ENCODE data around the gene GLRA1. TPM values are rescaled to one million over a fixed set of nuclear protein-coding genes. Genes with fewer than 3 reads are reported as not detected.

The GLRA1 gene
- polyA plus RNA-seq, 1 donor, result 0.03 TPM

DNA sequence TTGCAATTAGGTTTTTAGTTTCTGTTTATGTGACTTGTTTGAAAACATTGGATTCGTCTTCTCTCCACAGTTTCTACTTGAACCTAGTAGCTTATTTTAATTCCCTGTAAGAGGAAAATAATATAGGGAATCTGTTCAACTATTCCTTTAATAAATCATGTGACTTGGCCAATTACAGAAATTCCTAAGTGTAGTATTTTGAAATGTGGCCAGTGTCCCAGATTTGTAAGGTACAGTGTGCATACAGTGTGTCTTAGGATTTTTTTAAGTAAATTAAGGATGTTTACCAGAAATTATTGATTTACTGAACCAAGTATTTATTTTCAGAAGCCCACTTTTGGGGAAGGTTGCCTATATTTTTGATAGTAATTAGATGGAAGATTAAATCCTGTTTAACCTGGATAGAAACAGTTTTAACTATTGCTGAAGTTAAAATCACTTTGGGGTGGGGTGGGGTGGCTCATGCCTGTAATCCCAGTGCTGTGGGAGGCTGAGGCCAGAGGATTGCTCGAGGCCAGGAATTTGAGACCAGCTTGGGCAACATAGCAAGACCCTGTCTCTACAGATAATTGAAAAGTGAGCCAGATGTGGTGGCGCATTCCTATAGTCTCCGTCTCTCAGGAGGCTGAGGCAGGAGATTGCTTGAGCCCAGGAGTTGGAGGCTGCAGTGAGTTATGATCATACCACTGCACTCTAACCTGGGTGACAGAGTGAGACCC, 116.0 kb downstream of the GLRA1 start:
- Histone ChIP-seq H3K4me1 (ENCODE audit: control insufficient read depth, insufficient read depth, low read length) (no peaks in the 10 kb centered on the region), H3K27ac (ENCODE audit: low read length) (no peak overlapping the region), H3K36me3 (ENCODE audit: control insufficient read depth, insufficient read depth, low read length) (peaks cover 63% of the 10 kb centered on the region), H3K4me3 (ENCODE audit: low read length) (no peak overlapping the region), H3K27me3 (ENCODE audit: control insufficient read depth, insufficient read depth, low read length) (no peaks in the 10 kb centered on the region), H3K9me3 (ENCODE audit: control insufficient read depth, low read depth, low read length) (no peaks in the 10 kb centered on the region)
- no CpG with 5 or more reads among the region's 4 CpGs for WGBS (ENCODE audit: insufficient coverage, low lambda C conversion rate)
- no peak for DNase-seq

DNA sequence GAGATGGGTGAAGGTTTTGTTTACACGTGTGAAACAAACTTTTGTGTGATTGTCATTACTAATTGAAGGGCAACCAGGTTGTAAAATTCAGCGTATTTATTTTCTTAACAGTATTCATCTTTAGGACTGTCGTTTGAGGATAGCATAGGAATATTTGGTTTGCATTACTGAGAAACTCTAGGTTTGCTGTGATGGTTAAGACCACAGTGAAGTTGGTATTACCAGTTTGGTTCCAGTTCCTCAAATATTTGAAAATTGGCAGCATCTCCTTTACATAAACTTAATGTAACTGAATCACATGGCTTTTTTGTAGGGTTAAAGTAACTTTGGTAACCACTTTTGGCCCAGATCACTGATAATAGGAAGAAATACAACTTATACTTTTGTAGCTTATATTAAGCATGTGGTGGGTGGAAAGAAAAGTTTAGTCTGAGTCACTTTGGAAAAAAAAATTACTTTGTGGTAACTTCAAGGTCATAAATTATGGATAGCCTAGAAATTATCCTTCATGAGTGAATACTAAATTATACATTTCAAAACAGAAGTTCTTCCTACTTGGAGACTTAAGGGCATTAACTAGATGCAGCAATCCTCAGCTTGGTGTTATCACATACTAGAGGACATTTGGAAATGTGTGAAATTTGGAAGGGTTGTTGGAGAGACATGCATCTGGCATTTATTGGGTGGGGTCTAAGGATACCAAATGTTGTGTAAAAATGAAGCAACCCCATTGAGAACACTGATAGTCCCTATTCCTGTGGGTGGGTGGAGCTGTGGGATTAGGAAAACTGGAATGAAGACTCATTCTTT, 119.0 kb downstream of the GLRA1 start:
- 80% methylated on average over 1 of the region's 3 CpGs for WGBS (ENCODE audit: insufficient coverage, low lambda C conversion rate)
- Histone ChIP-seq H3K4me1 (ENCODE audit: control insufficient read depth, insufficient read depth, low read length) (no peaks in the 10 kb centered on the region), H3K36me3 (ENCODE audit: control insufficient read depth, insufficient read depth, low read length) (peaks cover 67% of the 10 kb centered on the region), H3K4me3 (ENCODE audit: low read length) (no peak overlapping the region), H3K27ac (ENCODE audit: low read length) (no peak overlapping the region), H3K27me3 (ENCODE audit: control insufficient read depth, insufficient read depth, low read length) (no peaks in the 10 kb centered on the region), H3K9me3 (ENCODE audit: control insufficient read depth, low read depth, low read length) (no peaks in the 10 kb centered on the region)
- DNase-seq, result no peak

DNA sequence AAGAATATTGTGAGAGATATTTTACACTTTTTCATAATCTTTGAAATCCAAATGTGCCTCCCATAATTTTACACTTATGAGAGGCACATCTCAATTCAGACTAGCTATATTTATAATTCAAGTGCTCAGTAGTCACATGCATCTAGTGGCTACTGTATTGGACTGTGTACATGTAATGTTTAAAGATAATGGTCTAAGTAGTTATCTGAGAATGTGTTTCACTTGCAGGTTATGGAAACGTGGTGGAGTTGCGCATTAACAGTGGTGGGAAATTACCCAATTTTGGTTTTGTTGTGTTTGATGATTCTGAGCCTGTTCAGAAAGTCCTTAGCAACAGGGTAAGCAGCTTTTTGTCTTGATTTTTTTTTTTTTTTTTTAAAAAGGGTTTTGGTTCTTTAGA, 124.1 kb downstream of the GLRA1 start:
- H3K4me3 ChIP-seq (ENCODE audit: low read length), result no peak overlapping the region
- no peaks in the 10 kb centered on the region for H3K4me1 ChIP-seq (ENCODE audit: control insufficient read depth, insufficient read depth, low read length)
- peaks cover 73% of the 10 kb centered on the region for H3K36me3 ChIP-seq (ENCODE audit: control insufficient read depth, insufficient read depth, low read length)
- no peaks in the 10 kb centered on the region for H3K9me3 ChIP-seq (ENCODE audit: control insufficient read depth, low read depth, low read length)
- no peaks in the 10 kb centered on the region for H3K27me3 ChIP-seq (ENCODE audit: control insufficient read depth, insufficient read depth, low read length)
- no peak for DNase-seq
- no peak overlapping the region for H3K27ac ChIP-seq (ENCODE audit: low read length)
- WGBS (ENCODE audit: insufficient coverage, low lambda C conversion rate), result no CpG with 5 or more reads among the region's 2 CpGs

DNA sequence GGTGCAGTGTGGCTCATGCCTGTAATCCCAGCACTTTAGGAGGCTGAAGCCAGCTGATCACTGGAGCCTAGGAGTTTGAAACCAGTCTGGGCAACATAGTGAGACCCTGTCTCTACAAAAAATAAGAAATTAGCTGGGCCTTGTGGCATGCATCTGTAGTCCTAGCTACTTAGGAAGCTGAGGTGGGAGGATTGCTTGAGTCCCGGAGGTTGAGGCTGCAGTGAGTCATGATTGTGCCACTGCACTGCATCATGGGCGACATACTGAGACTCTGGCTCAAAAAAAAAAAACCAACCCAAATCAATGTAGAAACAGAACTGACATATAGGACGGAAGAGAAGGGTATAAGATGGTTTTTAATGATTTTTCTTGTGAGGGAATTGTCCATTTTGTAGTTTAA, 125.2 kb downstream of the GLRA1 start:
- WGBS (ENCODE audit: insufficient coverage, low lambda C conversion rate), result 80% methylated on average over 1 of the region's 3 CpGs
- no peaks in the 10 kb centered on the region for H3K9me3 ChIP-seq (ENCODE audit: control insufficient read depth, low read depth, low read length)
- no peak overlapping the region for H3K4me3 ChIP-seq (ENCODE audit: low read length)
- H3K4me1 ChIP-seq (ENCODE audit: control insufficient read depth, insufficient read depth, low read length), result no peaks in the 10 kb centered on the region
- no peaks in the 10 kb centered on the region for H3K27me3 ChIP-seq (ENCODE audit: control insufficient read depth, insufficient read depth, low read length)
- no peak for DNase-seq
- no peak overlapping the region for H3K27ac ChIP-seq (ENCODE audit: low read length)
- peaks cover 79% of the 10 kb centered on the region for H3K36me3 ChIP-seq (ENCODE audit: control insufficient read depth, insufficient read depth, low read length)

DNA sequence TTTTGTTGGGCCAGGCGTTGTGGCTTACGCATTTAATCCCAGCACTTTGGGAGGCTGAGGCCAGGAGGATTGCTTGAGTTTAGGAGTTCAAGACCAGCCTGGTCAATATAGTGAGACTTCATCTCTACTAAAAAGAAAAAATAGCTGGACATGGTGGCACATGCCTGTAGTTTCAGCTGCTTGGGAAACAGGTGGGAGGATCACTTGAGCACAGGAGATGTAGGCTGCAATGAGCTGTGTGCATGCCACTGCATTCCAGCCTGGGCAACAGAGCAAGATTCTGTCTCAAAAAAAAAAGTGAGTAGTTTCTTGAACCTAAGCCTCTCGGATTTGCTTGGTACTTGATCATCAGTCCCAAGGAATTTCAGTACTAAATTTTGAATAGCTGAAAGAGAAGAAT, 126.0 kb downstream of the GLRA1 start:
- H3K36me3 ChIP-seq (ENCODE audit: control insufficient read depth, insufficient read depth, low read length), result peaks cover 82% of the 10 kb centered on the region
- no peaks in the 10 kb centered on the region for H3K27me3 ChIP-seq (ENCODE audit: control insufficient read depth, insufficient read depth, low read length)
- 100% methylated on average over 2 of the region's 3 CpGs for WGBS (ENCODE audit: insufficient coverage, low lambda C conversion rate)
- H3K9me3 ChIP-seq (ENCODE audit: control insufficient read depth, low read depth, low read length), result no peaks in the 10 kb centered on the region
- no peaks in the 10 kb centered on the region for H3K4me1 ChIP-seq (ENCODE audit: control insufficient read depth, insufficient read depth, low read length)
- H3K4me3 ChIP-seq (ENCODE audit: low read length), result no peak overlapping the region
- H3K27ac ChIP-seq (ENCODE audit: low read length), result no peak overlapping the region
- no peak for DNase-seq

DNA sequence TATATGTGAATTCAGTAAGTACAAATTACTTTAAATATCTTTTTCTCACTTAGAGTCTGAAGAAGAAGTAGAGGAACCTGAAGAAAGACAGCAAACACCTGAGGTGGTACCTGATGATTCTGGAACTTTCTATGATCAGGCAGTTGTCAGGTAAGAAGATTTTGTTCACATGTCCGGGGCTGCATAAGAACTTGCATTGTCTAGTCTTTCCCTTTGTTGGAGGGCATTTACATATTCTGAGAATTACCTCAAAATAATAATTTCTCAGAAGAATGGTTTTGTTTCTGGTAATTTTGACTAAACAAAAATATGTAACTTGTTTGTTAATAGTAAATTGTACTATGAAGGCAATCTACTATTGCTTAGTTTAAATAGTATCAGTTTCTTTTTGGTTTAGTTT, 129.2 kb downstream of the GLRA1 start:
- H3K36me3 ChIP-seq (ENCODE audit: control insufficient read depth, insufficient read depth, low read length), result peaks cover 81% of the 10 kb centered on the region
- 100% methylated on average over 1 of the region's 1 CpG for WGBS (ENCODE audit: insufficient coverage, low lambda C conversion rate)
- no peaks in the 10 kb centered on the region for H3K9me3 ChIP-seq (ENCODE audit: control insufficient read depth, low read depth, low read length)
- no peak for DNase-seq
- no peak overlapping the region for H3K27ac ChIP-seq (ENCODE audit: low read length)
- H3K27me3 ChIP-seq (ENCODE audit: control insufficient read depth, insufficient read depth, low read length), result no peaks in the 10 kb centered on the region
- no peak overlapping the region for H3K4me3 ChIP-seq (ENCODE audit: low read length)
- H3K4me1 ChIP-seq (ENCODE audit: control insufficient read depth, insufficient read depth, low read length), result no peaks in the 10 kb centered on the region

DNA sequence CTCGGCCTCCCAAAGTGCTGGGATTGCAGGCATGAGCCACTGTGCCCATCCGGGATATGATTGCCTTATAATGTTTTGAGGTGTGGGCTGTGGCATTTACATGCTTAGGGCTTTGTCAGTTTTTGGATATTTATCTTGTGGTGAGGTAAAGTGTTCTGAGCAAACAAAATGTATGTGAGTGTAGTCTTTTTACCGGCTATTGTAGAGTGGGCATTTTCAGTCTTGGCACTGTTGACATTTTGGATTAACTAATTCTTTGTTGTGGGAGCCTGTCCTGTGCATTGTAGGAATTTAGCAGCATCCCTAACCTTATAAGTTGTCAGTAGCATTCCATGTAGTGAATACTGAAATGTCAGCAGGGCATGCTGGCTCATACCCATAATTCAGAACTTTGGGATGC, 131.3 kb downstream of the GLRA1 start:
- H3K4me1 ChIP-seq (ENCODE audit: control insufficient read depth, insufficient read depth, low read length), result no peaks in the 10 kb centered on the region
- no peak overlapping the region for H3K4me3 ChIP-seq (ENCODE audit: low read length)
- DNase-seq, result no peak
- H3K27me3 ChIP-seq (ENCODE audit: control insufficient read depth, insufficient read depth, low read length), result no peaks in the 10 kb centered on the region
- H3K36me3 ChIP-seq (ENCODE audit: control insufficient read depth, insufficient read depth, low read length), result peaks cover 83% of the 10 kb centered on the region
- WGBS (ENCODE audit: insufficient coverage, low lambda C conversion rate), result no CpG with 5 or more reads among the region's 3 CpGs
- no peaks in the 10 kb centered on the region for H3K9me3 ChIP-seq (ENCODE audit: control insufficient read depth, low read depth, low read length)
- no peak overlapping the region for H3K27ac ChIP-seq (ENCODE audit: low read length)

DNA sequence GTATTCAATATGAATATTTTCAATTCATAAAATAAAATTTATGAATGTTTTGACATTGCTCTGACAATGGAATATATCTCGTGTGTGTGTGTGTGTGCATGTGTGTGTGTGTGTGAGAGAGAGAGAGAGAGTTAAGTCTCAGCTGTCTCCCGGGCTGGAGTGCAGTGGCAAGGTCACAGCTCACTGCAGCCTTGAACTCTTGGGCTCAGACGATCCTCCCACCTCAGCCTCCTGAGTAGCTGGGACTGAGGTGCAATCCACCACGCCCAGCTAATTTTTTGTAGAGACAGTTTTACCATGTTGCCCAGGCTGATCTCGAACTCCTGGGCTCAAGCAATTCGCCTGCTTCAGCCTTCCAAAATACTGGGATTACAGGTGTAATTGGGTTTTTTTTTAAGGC, 136.8 kb downstream of the GLRA1 start:
- DNase-seq, result no peak
- peaks cover 4% of the 10 kb centered on the region for H3K4me1 ChIP-seq (ENCODE audit: control insufficient read depth, insufficient read depth, low read length)
- peaks cover 41% of the 10 kb centered on the region for H3K36me3 ChIP-seq (ENCODE audit: control insufficient read depth, insufficient read depth, low read length)
- H3K4me3 ChIP-seq (ENCODE audit: low read length), result no peak overlapping the region
- WGBS (ENCODE audit: insufficient coverage, low lambda C conversion rate), result 100% methylated on average over 1 of the region's 6 CpGs
- H3K27me3 ChIP-seq (ENCODE audit: control insufficient read depth, insufficient read depth, low read length), result no peaks in the 10 kb centered on the region
- H3K27ac ChIP-seq (ENCODE audit: low read length), result no peak overlapping the region
- H3K9me3 ChIP-seq (ENCODE audit: control insufficient read depth, low read depth, low read length), result no peaks in the 10 kb centered on the region

DNA sequence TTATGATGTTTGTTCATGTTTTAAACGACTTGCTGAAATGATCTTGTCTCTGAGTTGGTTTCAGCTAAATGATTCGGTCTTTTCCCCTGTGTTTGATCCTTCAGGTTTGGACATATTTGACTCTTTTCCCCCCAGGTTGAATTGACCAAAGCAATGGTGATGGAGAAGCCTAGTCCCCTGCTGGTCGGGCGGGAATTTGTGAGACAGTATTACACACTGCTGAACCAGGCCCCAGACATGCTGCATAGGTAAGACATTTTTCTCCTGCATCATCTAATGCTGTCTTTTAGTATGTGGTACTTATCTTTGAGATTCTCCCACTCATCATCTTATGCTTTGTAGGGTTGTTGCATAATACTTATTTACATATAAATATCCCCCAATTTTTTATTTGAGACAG, 138.2 kb downstream of the GLRA1 start:
- H3K27me3 ChIP-seq (ENCODE audit: control insufficient read depth, insufficient read depth, low read length), result no peaks in the 10 kb centered on the region
- WGBS (ENCODE audit: insufficient coverage, low lambda C conversion rate), result no CpG with 5 or more reads among the region's 4 CpGs
- peaks cover 30% of the 10 kb centered on the region for H3K36me3 ChIP-seq (ENCODE audit: control insufficient read depth, insufficient read depth, low read length)
- H3K4me1 ChIP-seq (ENCODE audit: control insufficient read depth, insufficient read depth, low read length), result peaks cover 4% of the 10 kb centered on the region
- H3K4me3 ChIP-seq (ENCODE audit: low read length), result no peak overlapping the region
- DNase-seq, result no peak
- no peaks in the 10 kb centered on the region for H3K9me3 ChIP-seq (ENCODE audit: control insufficient read depth, low read depth, low read length)
- no peak overlapping the region for H3K27ac ChIP-seq (ENCODE audit: low read length)

DNA sequence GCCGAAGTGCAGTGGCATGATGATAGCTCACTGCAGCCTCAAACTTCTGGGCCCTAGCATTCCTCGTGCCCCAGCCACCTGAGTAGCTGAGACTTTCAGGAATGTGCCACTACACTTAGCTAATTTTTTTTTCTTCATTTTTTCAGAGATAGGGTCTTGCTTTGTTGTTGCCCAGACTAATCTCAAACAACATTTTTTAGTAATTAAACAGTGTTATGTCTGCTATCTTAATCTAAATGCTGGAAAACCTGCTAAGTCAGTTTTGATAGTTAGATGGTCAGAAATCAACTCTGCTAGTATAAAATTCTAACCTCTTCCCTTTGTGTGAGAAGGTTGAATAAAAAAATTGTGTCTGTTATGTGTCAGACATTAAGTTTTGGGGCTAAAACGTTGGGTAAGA, 140.5 kb downstream of the GLRA1 start:
- no peaks in the 10 kb centered on the region for H3K27me3 ChIP-seq (ENCODE audit: control insufficient read depth, insufficient read depth, low read length)
- no peak for DNase-seq
- no peak overlapping the region for H3K27ac ChIP-seq (ENCODE audit: low read length)
- H3K9me3 ChIP-seq (ENCODE audit: control insufficient read depth, low read depth, low read length), result no peaks in the 10 kb centered on the region
- H3K36me3 ChIP-seq (ENCODE audit: control insufficient read depth, insufficient read depth, low read length), result peaks cover 12% of the 10 kb centered on the region
- H3K4me3 ChIP-seq (ENCODE audit: low read length), result no peak overlapping the region
- WGBS (ENCODE audit: insufficient coverage, low lambda C conversion rate), result no CpG with 5 or more reads among the region's 3 CpGs
- H3K4me1 ChIP-seq (ENCODE audit: control insufficient read depth, insufficient read depth, low read length), result peaks cover 4% of the 10 kb centered on the region
